RWPE2 (cell line): ENCODE results near the gene TICAM1.

Experiments used
- ATAC-seq: fragments of 200-7000 bp; cut with Tn5 transposase; 3 replicates; pipeline ENCODE4 v1.9.1; 2021; ENCODE audit warnings: low read depth
- DNase-seq: peaks from one replicate; pipeline ENCODE4 v3.0.0-alpha.2; 2020; ENCODE audit warnings: low spot score
- H3K27ac ChIP-seq: fragments of 450-650 bp; 2 replicates; pipeline ENCODE4 v1.5.1; 2017; ENCODE audit warnings: mild to moderate bottlenecking; ENCODE audit not compliant: poor library complexity, severe bottlenecking
- H3K27me3 ChIP-seq: fragments of 250-450 bp; sonication (Bioruptor Pico); 2 replicates; pipeline ENCODE4 v1.5.1; 2021; ENCODE audit warnings: mild to moderate bottlenecking, moderate library complexity; ENCODE audit not compliant: insufficient read depth, poor library complexity, severe bottlenecking
- H3K36me3 ChIP-seq: fragments of 250-450 bp; sonication (Bioruptor Pico); 2 replicates; pipeline ENCODE4 v1.5.1; 2020; ENCODE audit warnings: low read depth, mild to moderate bottlenecking, moderate library complexity
- H3K4me1 ChIP-seq: fragments of 250-450 bp; sonication (Bioruptor Pico); 2 replicates; pipeline ENCODE4 v1.5.1; 2021; ENCODE audit warnings: mild to moderate bottlenecking, moderate library complexity; ENCODE audit not compliant: insufficient read depth, poor library complexity, severe bottlenecking
- H3K4me3 ChIP-seq: fragments of 250-450 bp; sonication (Bioruptor Pico); 2 replicates; pipeline ENCODE4 v1.5.1; 2021; ENCODE audit warnings: mild to moderate bottlenecking, moderate library complexity; ENCODE audit not compliant: severe bottlenecking
- H3K9me3 ChIP-seq: fragments of 250-450 bp; sonication (Bioruptor Pico); 2 replicates; pipeline ENCODE4 v1.5.1; 2021; ENCODE audit warnings: mild to moderate bottlenecking, moderate library complexity; ENCODE audit not compliant: severe bottlenecking
- CTCF ChIP-seq: fragments of 450-650 bp; IDR thresholded peaks from one replicate; pipeline ENCODE4 v1.5.1; 2017; ENCODE audit warnings: mild to moderate bottlenecking, moderate library complexity; ENCODE audit not compliant: poor library complexity, severe bottlenecking

The TICAM1 gene

GRCh38 chr19:4831304-4831978 is at the start of gene TICAM1:
TSS of gene TICAM1 (minus strand) at chr19:4831712. CDS start at chr19:4818377, 13,335 bp downstream.
- Histone ChIP-seq H3K27ac (peak within 1 kb of the TSS; percentile 71), H3K4me1 (no peaks in the 10 kb centered on the region), H3K4me3 (peak within 1 kb of the TSS; percentile 80), H3K27me3 (no peaks in the 10 kb centered on the region), H3K36me3 (peaks cover 7% of the 10 kb centered on the region), H3K9me3 (no peaks in the 10 kb centered on the region)
- ATAC-seq (peak; percentile 79), DNase-seq (peak; percentile 64)
- no peak for TF ChIP-seq CTCF

- Histone ChIP-seq H3K27me3 (no peaks in the 10 kb centered on the region), H3K4me1 (no peaks in the 10 kb centered on the region), H3K36me3 (no peaks in the 10 kb centered on the region), H3K4me3 (no peak overlapping the region), H3K27ac (no peak overlapping the region), H3K9me3 (no peaks in the 10 kb centered on the region)
- ATAC-seq: no peak
- no peak for DNase-seq
- no peak for TF ChIP-seq CTCF
Measured at GRCh38 chr19:4879041-4879440, 47.5 kb upstream of the TICAM1 start.

GRCh38 chr19:4878491-4878968 is 47.0 kb upstream of the TICAM1 start:
- Histone ChIP-seq H3K4me3 (no peak overlapping the region), H3K4me1 (no peaks in the 10 kb centered on the region), H3K27ac (no peak overlapping the region), H3K27me3 (no peaks in the 10 kb centered on the region), H3K9me3 (no peaks in the 10 kb centered on the region), H3K36me3 (no peaks in the 10 kb centered on the region)
- DNase-seq (no peak), ATAC-seq (no peak)
- TF ChIP-seq CTCF: no peak

GRCh38 chr19:4877753-4878490 is 46.4 kb upstream of the TICAM1 start:
- H3K9me3 ChIP-seq: no peaks in the 10 kb centered on the region
- ATAC-seq: no peak
- H3K36me3 ChIP-seq: no peaks in the 10 kb centered on the region
- no peak overlapping the region for H3K4me3 ChIP-seq
- DNase-seq: no peak
- H3K27ac ChIP-seq: no peak overlapping the region
- no peaks in the 10 kb centered on the region for H3K4me1 ChIP-seq
- TF ChIP-seq CTCF: no peak
- no peaks in the 10 kb centered on the region for H3K27me3 ChIP-seq
